ENCODE measurements around the gene DNAH14.
"Not testable (repeated sequence)": the region's sequence is repeated elsewhere in the genome, so short reads cannot be mapped to it uniquely, and the experiment has no call there.

Gene DNAH14

GRCh38 chr1:225332686-225333085 lies 403.2 kb downstream of the DNAH14 start:
- Histone ChIP-seq H3K4me3 (ENCODE audit: low read length) (no peak overlapping the region), H3K27me3 (ENCODE audit: insufficient read depth, low read length) (no peaks in the 10 kb centered on the region), H3K9me3 (ENCODE audit: low read length) (no peaks in the 10 kb centered on the region), H2AFZ (ENCODE audit: low read depth, low read length) (no peak overlapping the region), H3K36me3 (ENCODE audit: insufficient read depth, low read length) (no peaks in the 10 kb centered on the region), H3K4me1 (ENCODE audit: insufficient read depth, low read length) (no peaks in the 10 kb centered on the region)

GRCh38 chr1:225335098-225335778 lies 405.8 kb downstream of the DNAH14 start:
- not testable (repeated sequence) for H3K36me3 ChIP-seq (ENCODE audit: insufficient read depth, low read length); H3K27me3 ChIP-seq (ENCODE audit: insufficient read depth, low read length); H3K4me1 ChIP-seq (ENCODE audit: insufficient read depth, low read length); H2AFZ ChIP-seq (ENCODE audit: low read depth, low read length); H3K4me3 ChIP-seq (ENCODE audit: low read length); H3K9me3 ChIP-seq (ENCODE audit: low read length)

- no peaks in the 10 kb centered on the region for H3K4me1 ChIP-seq (ENCODE audit: insufficient read depth, low read length)
- no peaks in the 10 kb centered on the region for H3K9me3 ChIP-seq (ENCODE audit: low read length)
- no peaks in the 10 kb centered on the region for H3K27me3 ChIP-seq (ENCODE audit: insufficient read depth, low read length)
- no peak overlapping the region for H2AFZ ChIP-seq (ENCODE audit: low read depth, low read length)
- H3K36me3 ChIP-seq (ENCODE audit: insufficient read depth, low read length): no peaks in the 10 kb centered on the region
- no peak overlapping the region for H3K4me3 ChIP-seq (ENCODE audit: low read length)
These were observed 409.1 kb downstream of the DNAH14 start for GRCh38 chr1:225338545-225338944.

GRCh38 chr1:225341642-225342041 lies 412.2 kb downstream of the DNAH14 start:
- Histone ChIP-seq H3K4me1 (ENCODE audit: insufficient read depth, low read length) (no peaks in the 10 kb centered on the region), H3K9me3 (ENCODE audit: low read length) (no peaks in the 10 kb centered on the region), H3K4me3 (ENCODE audit: low read length) (no peak overlapping the region), H2AFZ (ENCODE audit: low read depth, low read length) (no peak overlapping the region), H3K36me3 (ENCODE audit: insufficient read depth, low read length) (no peaks in the 10 kb centered on the region), H3K27me3 (ENCODE audit: insufficient read depth, low read length) (no peaks in the 10 kb centered on the region)

- Histone ChIP-seq H3K27me3 (ENCODE audit: insufficient read depth, low read length) (no peaks in the 10 kb centered on the region), H3K4me1 (ENCODE audit: insufficient read depth, low read length) (peaks cover 10% of the 10 kb centered on the region), H3K9me3 (ENCODE audit: low read length) (no peaks in the 10 kb centered on the region)
These were observed 413.2 kb downstream of the DNAH14 start for GRCh38 chr1:225342695-225343094.

GRCh38 chr1:225343618-225344017 lies 414.1 kb downstream of the DNAH14 start:
- Histone ChIP-seq H3K4me1 (ENCODE audit: insufficient read depth, low read length) (peaks cover 11% of the 10 kb centered on the region), H3K4me3 (ENCODE audit: low read length) (no peak overlapping the region), H3K27me3 (ENCODE audit: insufficient read depth, low read length) (no peaks in the 10 kb centered on the region), H2AFZ (ENCODE audit: low read depth, low read length) (no peak overlapping the region), H3K9me3 (ENCODE audit: low read length) (no peaks in the 10 kb centered on the region), H3K36me3 (ENCODE audit: insufficient read depth, low read length) (no peaks in the 10 kb centered on the region)

More at GRCh38 chr1:225342695-225343094, 413.2 kb downstream of the DNAH14 start:
- Histone ChIP-seq H3K36me3 (ENCODE audit: insufficient read depth, low read length) (no peaks in the 10 kb centered on the region), H2AFZ (ENCODE audit: low read depth, low read length) (no peak overlapping the region), H3K4me3 (ENCODE audit: low read length) (no peak overlapping the region)

GRCh38 chr1:225347123-225347683 lies 417.7 kb downstream of the DNAH14 start:
- Histone ChIP-seq H3K4me3 (ENCODE audit: low read length) (peak overlapping the region; percentile 9), H3K27me3 (ENCODE audit: insufficient read depth, low read length) (no peaks in the 10 kb centered on the region), H3K9me3 (ENCODE audit: low read length) (no peaks in the 10 kb centered on the region), H2AFZ (ENCODE audit: low read depth, low read length) (peak overlapping the region; percentile 65), H3K36me3 (ENCODE audit: insufficient read depth, low read length) (no peaks in the 10 kb centered on the region), H3K4me1 (ENCODE audit: insufficient read depth, low read length) (peaks cover 11% of the 10 kb centered on the region)

- Histone ChIP-seq H3K4me3 (ENCODE audit: low read length) (no peak overlapping the region), H3K4me1 (ENCODE audit: insufficient read depth, low read length) (peaks cover 11% of the 10 kb centered on the region), H3K36me3 (ENCODE audit: insufficient read depth, low read length) (no peaks in the 10 kb centered on the region), H3K9me3 (ENCODE audit: low read length) (no peaks in the 10 kb centered on the region), H2AFZ (ENCODE audit: low read depth, low read length) (no peak overlapping the region), H3K27me3 (ENCODE audit: insufficient read depth, low read length) (no peaks in the 10 kb centered on the region)
These were observed 418.9 kb downstream of the DNAH14 start for GRCh38 chr1:225348400-225348799.

GRCh38 chr1:225349826-225350225 lies 420.4 kb downstream of the DNAH14 start:
- no peaks in the 10 kb centered on the region for H3K27me3 ChIP-seq (ENCODE audit: insufficient read depth, low read length)
- H3K36me3 ChIP-seq (ENCODE audit: insufficient read depth, low read length): no peaks in the 10 kb centered on the region
- no peak overlapping the region for H3K4me3 ChIP-seq (ENCODE audit: low read length)
- H3K9me3 ChIP-seq (ENCODE audit: low read length): no peaks in the 10 kb centered on the region
- peaks cover 11% of the 10 kb centered on the region for H3K4me1 ChIP-seq (ENCODE audit: insufficient read depth, low read length)
- no peak overlapping the region for H2AFZ ChIP-seq (ENCODE audit: low read depth, low read length)

GRCh38 chr1:225350872-225351271 lies 421.4 kb downstream of the DNAH14 start:
- no peak overlapping the region for H2AFZ ChIP-seq (ENCODE audit: low read depth, low read length)
- H3K4me3 ChIP-seq (ENCODE audit: low read length): no peak overlapping the region
- no peaks in the 10 kb centered on the region for H3K9me3 ChIP-seq (ENCODE audit: low read length)
- peaks cover 11% of the 10 kb centered on the region for H3K4me1 ChIP-seq (ENCODE audit: insufficient read depth, low read length)
- H3K27me3 ChIP-seq (ENCODE audit: insufficient read depth, low read length): no peaks in the 10 kb centered on the region
- no peaks in the 10 kb centered on the region for H3K36me3 ChIP-seq (ENCODE audit: insufficient read depth, low read length)

- H3K4me3 ChIP-seq (ENCODE audit: low read length): no peak overlapping the region
- H3K9me3 ChIP-seq (ENCODE audit: low read length): no peaks in the 10 kb centered on the region
- no peaks in the 10 kb centered on the region for H3K4me1 ChIP-seq (ENCODE audit: insufficient read depth, low read length)
- no peak overlapping the region for H2AFZ ChIP-seq (ENCODE audit: low read depth, low read length)
- H3K36me3 ChIP-seq (ENCODE audit: insufficient read depth, low read length): no peaks in the 10 kb centered on the region
- H3K27me3 ChIP-seq (ENCODE audit: insufficient read depth, low read length): no peaks in the 10 kb centered on the region
These were observed 425.4 kb downstream of the DNAH14 start for GRCh38 chr1:225354906-225355305.

GRCh38 chr1:225355863-225356262 lies 426.4 kb downstream of the DNAH14 start:
- Histone ChIP-seq H3K27me3 (ENCODE audit: insufficient read depth, low read length) (no peaks in the 10 kb centered on the region), H3K4me3 (ENCODE audit: low read length) (no peak overlapping the region), H3K9me3 (ENCODE audit: low read length) (no peaks in the 10 kb centered on the region), H3K36me3 (ENCODE audit: insufficient read depth, low read length) (no peaks in the 10 kb centered on the region), H3K4me1 (ENCODE audit: insufficient read depth, low read length) (no peaks in the 10 kb centered on the region), H2AFZ (ENCODE audit: low read depth, low read length) (no peak overlapping the region)

GRCh38 chr1:225360119-225360518 lies 430.6 kb downstream of the DNAH14 start:
- Histone ChIP-seq H3K4me3 (ENCODE audit: low read length) (no peak overlapping the region), H3K27me3 (ENCODE audit: insufficient read depth, low read length) (no peaks in the 10 kb centered on the region), H3K9me3 (ENCODE audit: low read length) (no peaks in the 10 kb centered on the region), H3K4me1 (ENCODE audit: insufficient read depth, low read length) (no peaks in the 10 kb centered on the region), H3K36me3 (ENCODE audit: insufficient read depth, low read length) (no peaks in the 10 kb centered on the region), H2AFZ (ENCODE audit: low read depth, low read length) (no peak overlapping the region)

- Histone ChIP-seq H3K27me3 (ENCODE audit: insufficient read depth, low read length) (no peaks in the 10 kb centered on the region), H2AFZ (ENCODE audit: low read depth, low read length) (no peak overlapping the region), H3K4me1 (ENCODE audit: insufficient read depth, low read length) (no peaks in the 10 kb centered on the region), H3K36me3 (ENCODE audit: insufficient read depth, low read length) (no peaks in the 10 kb centered on the region), H3K9me3 (ENCODE audit: low read length) (no peaks in the 10 kb centered on the region), H3K4me3 (ENCODE audit: low read length) (no peak overlapping the region)
These were observed 431.7 kb downstream of the DNAH14 start for GRCh38 chr1:225361176-225361575.
